PC-3 (cell line): Measurements from ENCODE around the gene RETN. TPM values are rescaled to one million over a fixed set of nuclear protein-coding genes. Genes with fewer than 3 reads are reported as not detected.
A peak's percentile ranks its signal among the peaks of the same experiment; 100 is the strongest.

ENCODE experiments used
- ATAC-seq: fragments of 200-7000 bp; cut with Tn5 transposase; 2 replicates; pipeline ENCODE4 v1.9.1; 2020; ENCODE audit warnings: mild to moderate bottlenecking, moderate library complexity
- BruUV-seq: library from RNA; stranded (reverse); fragments of 400-500 nt; replicated peaks from 2 replicates; lab custom pipeline; 2021; lab: Mats Ljungman, UMichigan
- CTCF ChIA-PET: fragments of 300-600 bp; sonication (Branson Sonifier 250); formaldehyde crosslinking; loops from one replicate; lab custom pipeline; 2022; ENCODE audit warnings: antibody characterized with exemption; lab: Charles Lee
- POLR2A ChIA-PET: fragments of 300-600 bp; sonication (Branson Sonifier 250); formaldehyde crosslinking; loops from one replicate; lab custom pipeline; 2022; ENCODE audit warnings: antibody characterized with exemption; ENCODE audit not compliant: unreplicated experiment; lab: Charles Lee
- DNase-seq: peaks from one replicate; pipeline ENCODE4 v3.0.0-alpha.2; 2015
- H2AFZ ChIP-seq: fragments of 300-600 bp; sonication (generic); 2 replicates; pipeline ENCODE4 v1.6.0; 2016; ENCODE audit warnings: antibody characterized with exemption, low read length
- H3F3A ChIP-seq: fragments of 300-600 bp; sonication (generic); one replicate; pipeline ENCODE4 v1.6.0; 2017; ENCODE audit warnings: antibody characterized with exemption, low read length, control low read depth, mild to moderate bottlenecking; ENCODE audit not compliant: unreplicated experiment
- H3K27ac ChIP-seq: fragments of 300-600 bp; sonication (generic); 2 replicates; pipeline ENCODE4 v1.5.1; 2016; ENCODE audit warnings: mild to moderate bottlenecking, low read length
- H3K27me3 ChIP-seq: fragments of 300-600 bp; sonication (generic); 2 replicates; pipeline ENCODE4 v1.6.1; 2016; ENCODE audit warnings: low read length, mixed read lengths
- H3K36me3 ChIP-seq: fragments of 300-600 bp; sonication (generic); 2 replicates; pipeline ENCODE4 v1.6.1; 2016; ENCODE audit warnings: low read depth, mixed run types, low read length, mixed read lengths
- H3K4me1 ChIP-seq: fragments of 300-600 bp; sonication (generic); 2 replicates; pipeline ENCODE4 v1.5.1; 2016; ENCODE audit warnings: low read length; ENCODE audit not compliant: insufficient read depth
- H3K4me2 ChIP-seq: fragments of 300-600 bp; sonication (generic); 2 replicates; pipeline ENCODE4 v1.6.0; 2016; ENCODE audit warnings: low read length
- H3K4me3 ChIP-seq: fragments of 300-600 bp; sonication (generic); 2 replicates; pipeline ENCODE4 v1.5.1; 2016; ENCODE audit warnings: mild to moderate bottlenecking, low read length, mixed read lengths
- H3K79me2 ChIP-seq: fragments of 300-600 bp; sonication (generic); 2 replicates; pipeline ENCODE4 v1.6.1; 2017; ENCODE audit warnings: low read length, mixed read lengths
- H3K9ac ChIP-seq: fragments of 300-600 bp; sonication (generic); 2 replicates; pipeline ENCODE4 v1.6.0; 2016; ENCODE audit warnings: mild to moderate bottlenecking, low read length
- H3K9me2 ChIP-seq: fragments of 300-600 bp; sonication (generic); replicated peaks from 2 replicates; pipeline ENCODE4 v1.6.1; 2016; ENCODE audit warnings: mixed run types, low read length, mixed read lengths
- H3K9me3 ChIP-seq: fragments of 300-600 bp; sonication (generic); 2 replicates; pipeline ENCODE4 v1.6.1; 2016; ENCODE audit warnings: low read length, mixed read lengths
- H4K20me1 ChIP-seq: fragments of 300-600 bp; sonication (generic); 2 replicates; pipeline ENCODE4 v1.6.1; 2016; ENCODE audit warnings: low read length, mixed read lengths
- CTCF ChIP-seq: fragments of 300-600 bp; sonication (generic); conservative IDR thresholded peaks from 2 replicates; pipeline ENCODE4 v1.5.1; 2017; ENCODE audit warnings: antibody characterized with exemption, low read depth, mild to moderate bottlenecking, low read length
- EZH2 ChIP-seq: fragments of 300-600 bp; sonication (generic); IDR thresholded peaks from one replicate; pipeline ENCODE4 v1.6.1; 2017; ENCODE audit warnings: antibody characterized with exemption, mild to moderate bottlenecking, low read length; ENCODE audit not compliant: unreplicated experiment
- EZH2phosphoT487 ChIP-seq: fragments of 300-600 bp; sonication (generic); IDR thresholded peaks from 2 replicates; pipeline ENCODE4 v1.6.1; 2018; ENCODE audit warnings: mild to moderate bottlenecking, antibody characterized with exemption, low read length, borderline replicate concordance
- intact Hi-C: fragments of 100-400 bp; cut with micrococcal nuclease; formaldehyde crosslinking; loops from 2 replicates; pipeline ENCODE4 v1.9.0; 2023
- total RNA-seq: library from RNA; depleted of rRNA; stranded (reverse); fragments of >200 nt; gene quantifications from 2 replicates; pipeline ENCODE4 v1.2.3, GENCODE V29; 2014

Gene RETN
- total RNA-seq, 1 experiment from 2014 or later = not detected

GRCh38 chr19:7694499-7694898, 25.6 kb downstream of the RETN start:
- no peaks in the 10 kb centered on the region for H3F3A ChIP-seq
- H3K4me2 ChIP-seq = no peak overlapping the region
- H3K4me1 ChIP-seq = no peaks in the 10 kb centered on the region
- H3K9me2 ChIP-seq = no peaks in the 10 kb centered on the region
- POLR2A ChIA-PET = no interaction called here
- TF ChIP-seq CTCF (no peak), EZH2phosphoT487 (no peak), EZH2 (no peak)
- BruUV-seq = no TSS peak
- no peak overlapping the region for H3K27ac ChIP-seq
- H3K9me3 ChIP-seq = no peaks in the 10 kb centered on the region
- intact Hi-C loops = no loop called here
- H3K27me3 ChIP-seq = peaks cover 30% of the 10 kb centered on the region
- H4K20me1 ChIP-seq = no peaks in the 10 kb centered on the region
- H2AFZ ChIP-seq = no peak overlapping the region
- DNase-seq = no peak
- no peaks in the 10 kb centered on the region for H3K36me3 ChIP-seq
- no peak overlapping the region for H3K4me3 ChIP-seq
- no peak overlapping the region for H3K9ac ChIP-seq
- H3K79me2 ChIP-seq = no peaks in the 10 kb centered on the region
- CTCF ChIA-PET = no interaction called here
- ATAC-seq = no peak

- H3K27me3 ChIP-seq = peaks cover 33% of the 10 kb centered on the region
- CTCF ChIA-PET = no interaction called here
- no peaks in the 10 kb centered on the region for H4K20me1 ChIP-seq
- H3K9me3 ChIP-seq = no peaks in the 10 kb centered on the region
- no peak overlapping the region for H2AFZ ChIP-seq
- intact Hi-C loops = no loop called here
- ATAC-seq (0 out of 2 replicates have a peak, but pooled peaks have one; percentile 32), DNase-seq (no peak)
- no peak overlapping the region for H3K4me3 ChIP-seq
- POLR2A ChIA-PET = interaction anchor here (0.6 kb wide), 1 partner anchor 1167 kb away, joined by 6 read pairs; the partner anchor contains the start of gene TNFSF9
- BruUV-seq = no TSS peak
- H3K79me2 ChIP-seq = no peaks in the 10 kb centered on the region
- H3K4me1 ChIP-seq = no peaks in the 10 kb centered on the region
- H3K27ac ChIP-seq = no peak overlapping the region
- H3K9me2 ChIP-seq = no peaks in the 10 kb centered on the region
- H3K4me2 ChIP-seq = no peak overlapping the region
- no peaks in the 10 kb centered on the region for H3K36me3 ChIP-seq
- TF ChIP-seq CTCF = no peak
- no peak for TF ChIP-seq EZH2
- no peak for TF ChIP-seq EZH2phosphoT487
- H3F3A ChIP-seq = no peaks in the 10 kb centered on the region
- H3K9ac ChIP-seq = no peak overlapping the region
Observed at GRCh38 chr19:7697721-7698287, 29.0 kb downstream of the RETN start.

GRCh38 chr19:7698583-7698982, 29.7 kb downstream of the RETN start:
- Histone ChIP-seq H3K27me3 (peaks cover 33% of the 10 kb centered on the region), H3K4me1 (no peaks in the 10 kb centered on the region), H3K27ac (no peak overlapping the region), H3K9me3 (no peaks in the 10 kb centered on the region), H3K36me3 (no peaks in the 10 kb centered on the region), H2AFZ (no peak overlapping the region), H3K9ac (no peak overlapping the region), H3K9me2 (no peaks in the 10 kb centered on the region), H3K79me2 (no peaks in the 10 kb centered on the region), H3F3A (no peaks in the 10 kb centered on the region), H3K4me2 (no peak overlapping the region), H3K4me3 (no peak overlapping the region), H4K20me1 (no peaks in the 10 kb centered on the region)
- intact Hi-C loops = no loop called here
- ATAC-seq (0 out of 2 replicates have a peak, but pooled peaks have one; percentile 28), DNase-seq (no peak)
- ChIA-PET CTCF (interaction anchor here (0.6 to 1.1 kb wide), 3 partner anchors 18 to 312 kb away, joined by 3 to 5 read pairs (median 4); partner anchors contain the start of gene TRAPPC5), POLR2A (no interaction called here)
- BruUV-seq = no TSS peak
- TF ChIP-seq EZH2phosphoT487 (no peak), CTCF (no peak), EZH2 (no peak)
